NCI-H2171 (cell line): ENCODE results near the gene C1QL1.

ENCODE experiments used
- DNase-seq: peaks from one replicate; lab custom pipeline; 2025; lab: John Stamatoyannopoulos, UW

The C1QL1 gene

GRCh38 chr17:44930667-44931066 is 37.4 kb downstream of the C1QL1 start:
- DNase-seq: no peak

GRCh38 chr17:44928950-44929720 is 39.0 kb downstream of the C1QL1 start:
- DNase-seq: no peak

GRCh38 chr17:44928136-44928535 is 40.0 kb downstream of the C1QL1 start:
- no peak for DNase-seq

- DNase-seq: no peak
Measured at GRCh38 chr17:44927696-44928095, 40.4 kb downstream of the C1QL1 start.

- DNase-seq: no peak
Measured at GRCh38 chr17:44926821-44927525, 41.1 kb downstream of the C1QL1 start.

- no peak for DNase-seq
Measured at GRCh38 chr17:44925731-44926697, 42.1 kb downstream of the C1QL1 start.

GRCh38 chr17:44924107-44924544 is 44.0 kb downstream of the C1QL1 start:
- no peak for DNase-seq

- no peak for DNase-seq
Measured at GRCh38 chr17:44922746-44923470, 45.2 kb downstream of the C1QL1 start.

- DNase-seq: no peak
Measured at GRCh38 chr17:44922136-44922535, 46.0 kb downstream of the C1QL1 start.

GRCh38 chr17:44921122-44921882 is 46.8 kb downstream of the C1QL1 start:
- DNase-seq: peak; percentile 41

GRCh38 chr17:44920565-44920940 is 47.5 kb downstream of the C1QL1 start:
- no peak for DNase-seq

GRCh38 chr17:44919885-44920564 is 48.1 kb downstream of the C1QL1 start:
- DNase-seq: no peak

- DNase-seq: no peak
Measured at GRCh38 chr17:44919411-44919810, 48.7 kb downstream of the C1QL1 start.

- no peak for DNase-seq
Measured at GRCh38 chr17:44918006-44918405, 50.1 kb downstream of the C1QL1 start.

GRCh38 chr17:44917456-44917855 is 50.6 kb downstream of the C1QL1 start:
- no peak for DNase-seq

- DNase-seq: no peak
Measured at GRCh38 chr17:44916781-44917241, 51.3 kb downstream of the C1QL1 start.

GRCh38 chr17:44915862-44916780 is 52.0 kb downstream of the C1QL1 start:
- no peak for DNase-seq

GRCh38 chr17:44915321-44915726 is 52.8 kb downstream of the C1QL1 start, which contains the start of gene GFAP:
Gene GFAP, minus strand, starts transcription at chr17:44915500. Its CDS starts 14 bp downstream, at chr17:44915486.
- no peak for DNase-seq

- DNase-seq: no peak
Measured at GRCh38 chr17:44914698-44915271, 53.3 kb downstream of the C1QL1 start.
